Measurements from ENCODE around the gene STYX. TPM values are rescaled to one million over a fixed set of nuclear protein-coding genes. Genes with fewer than 3 reads are reported as not detected.
A peak's percentile ranks its signal among the peaks of the same experiment; 100 is the strongest.

STYX gene
- polyA plus RNA-seq (ENCODE audit: insufficient read length in 4 of 4): 10 to 100 TPM; 16.9 to 18.7 (median 17.0) TPM

GRCh38 chr14:52729925-52730708, at the start of gene STYX:
STYX (plus strand) TSS chr14:52730166; CDS start chr14:52730475, 309 bp downstream.
- peak; percentile 90 to 95 (median 94) for DNase-seq (ENCODE audit: low read depth in 4 of 4, low spot score in 3 of 4)

- DNase-seq (ENCODE audit: low read depth in 4 of 4, low spot score in 3 of 4): no peak
Observed at GRCh38 chr14:52683985-52684520, 45.9 kb upstream of the STYX start.

- DNase-seq (ENCODE audit: low read depth in 4 of 4, low spot score in 3 of 4): no peak
Observed at GRCh38 chr14:52686176-52686575, 43.8 kb upstream of the STYX start.

- DNase-seq (ENCODE audit: low read depth in 4 of 4, low spot score in 3 of 4): no peak
Observed at GRCh38 chr14:52690983-52691760, 38.8 kb upstream of the STYX start.

GRCh38 chr14:52692248-52692962, 37.6 kb upstream of the STYX start:
- no peak for DNase-seq (ENCODE audit: low read depth in 4 of 4, low spot score in 3 of 4)

- DNase-seq (ENCODE audit: low read depth in 4 of 4, low spot score in 3 of 4): no peak
Observed at GRCh38 chr14:52693036-52693435, 36.9 kb upstream of the STYX start.

GRCh38 chr14:52693532-52693931, 36.4 kb upstream of the STYX start:
- no peak for DNase-seq (ENCODE audit: low read depth in 4 of 4, low spot score in 3 of 4)

- DNase-seq (ENCODE audit: low read depth in 4 of 4, low spot score in 3 of 4): peak in 1 of 4 donors; percentile 33
Observed at GRCh38 chr14:52694761-52695480, 35.0 kb upstream of the STYX start.

- peak in 1 of 4 donors; percentile 52 for DNase-seq (ENCODE audit: low read depth in 4 of 4, low spot score in 3 of 4)
Observed at GRCh38 chr14:52695481-52696091, 34.4 kb upstream of the STYX start, which contains the start of gene ERO1A. ERO1A (minus strand) TSS chr14:52695558; CDS start chr14:52695481, 77 bp downstream.

GRCh38 chr14:52700701-52701172, 29.2 kb upstream of the STYX start:
- no peak for DNase-seq (ENCODE audit: low read depth in 4 of 4, low spot score in 3 of 4)

GRCh38 chr14:52701223-52701622, 28.7 kb upstream of the STYX start:
- no peak for DNase-seq (ENCODE audit: low read depth in 4 of 4, low spot score in 3 of 4)

- DNase-seq (ENCODE audit: low read depth in 4 of 4, low spot score in 3 of 4): no peak
Observed at GRCh38 chr14:52703225-52703624, 26.7 kb upstream of the STYX start.

- no peak for DNase-seq (ENCODE audit: low read depth in 4 of 4, low spot score in 3 of 4)
Observed at GRCh38 chr14:52703664-52704063, 26.3 kb upstream of the STYX start.

- DNase-seq (ENCODE audit: low read depth in 4 of 4, low spot score in 3 of 4): no peak
Observed at GRCh38 chr14:52706286-52706685, 23.7 kb upstream of the STYX start.

GRCh38 chr14:52706724-52707706, 23.0 kb upstream of the STYX start, which contains the start of gene PSMC6:
PSMC6 (plus strand) TSS chr14:52707200; CDS start chr14:52707220, 20 bp downstream.
- DNase-seq (ENCODE audit: low read depth in 4 of 4, low spot score in 3 of 4): peak; percentile 84 to 88 (median 86)

GRCh38 chr14:52711666-52712065, 18.3 kb upstream of the STYX start:
- no peak for DNase-seq (ENCODE audit: low read depth in 4 of 4, low spot score in 3 of 4)

- DNase-seq (ENCODE audit: low read depth in 4 of 4, low spot score in 3 of 4): no peak
Observed at GRCh38 chr14:52716155-52716554, 13.8 kb upstream of the STYX start.

All from left renal pelvis (tissue), 4 donors.